Measurements from ENCODE around the gene TCEANC.

- TF ChIP-seq CTCF (IDR thresholded peaks at IDR 0.05), result no peak
- no peak for TF ChIP-seq POLR2A (IDR thresholded peaks at IDR 0.05)
These were observed 28.7 kb downstream of the TCEANC start for GRCh38 chrX:13681595-13681994.
